Astrocyte (in vitro differentiated cells and primary cell): ENCODE measurements around the gene PPP4R2. TPM values are rescaled to one million over a fixed set of nuclear protein-coding genes. Genes with fewer than 3 reads are reported as not detected.

Experiments used
- DNase-seq: peaks from one replicate; pipeline ENCODE4 v3.0.0-alpha.2; 2010; ENCODE audit warnings: low read depth
- FAIRE-seq: peaks from 2 replicates; lab custom pipeline; 2011; peaks lifted over from hg19 to GRCh38; lab: Jason Lieb, UNC
- H2AFZ ChIP-seq: 2 replicates; pipeline ENCODE4 v1.6.0; 2012; ENCODE audit warnings: low read depth, low read length, inconsistent platforms
- H3K27ac ChIP-seq: 2 replicates; pipeline ENCODE4 v1.5.1; 2011; ENCODE audit warnings: low read depth, low read length, inconsistent platforms
- H3K27me3 ChIP-seq: 2 replicates; pipeline ENCODE4 v1.6.0; 2011; ENCODE audit warnings: low read length, inconsistent platforms; ENCODE audit not compliant: insufficient read depth
- H3K36me3 ChIP-seq: 2 replicates; pipeline ENCODE4 v1.5.1; 2011; ENCODE audit warnings: low read length, inconsistent platforms; ENCODE audit not compliant: insufficient read depth
- H3K4me1 ChIP-seq: 2 replicates; pipeline ENCODE4 v1.5.1; 2011; ENCODE audit warnings: low read length, inconsistent platforms; ENCODE audit not compliant: insufficient read depth
- H3K4me2 ChIP-seq: 2 replicates; pipeline ENCODE4 v1.6.0; 2012; ENCODE audit warnings: low read length, inconsistent platforms
- H3K4me3 ChIP-seq: 2 replicates; pipeline ENCODE4 v1.5.1; 2011; ENCODE audit warnings: low read depth, mild to moderate bottlenecking, low read length, inconsistent platforms; ENCODE audit not compliant: insufficient read depth
- H3K79me2 ChIP-seq: 2 replicates; pipeline ENCODE4 v1.6.0; 2012; ENCODE audit warnings: mild to moderate bottlenecking, low read length, inconsistent platforms; ENCODE audit not compliant: insufficient read depth
- H3K9ac ChIP-seq: 2 replicates; pipeline ENCODE4 v1.6.0; 2012; ENCODE audit warnings: mild to moderate bottlenecking, low read length, inconsistent platforms
- H3K9me3 ChIP-seq: 2 replicates; pipeline ENCODE4 v1.5.1; 2012; ENCODE audit warnings: low read depth, mild to moderate bottlenecking, low read length, inconsistent platforms; ENCODE audit not compliant: insufficient read depth
- H4K20me1 ChIP-seq: 2 replicates; pipeline ENCODE4 v1.6.0; 2012; ENCODE audit warnings: low read length, inconsistent platforms; ENCODE audit not compliant: insufficient read depth
- H3K27ac Mint-ChIP-seq: one replicate; pipeline ENCODE4 v1.8.0; 2021; ENCODE audit warnings: mild to moderate bottlenecking, mixed read lengths; ENCODE audit not compliant: unreplicated experiment
- H3K27me3 Mint-ChIP-seq: one replicate; pipeline ENCODE4 v1.8.0; 2021; ENCODE audit warnings: low read depth, mixed read lengths; ENCODE audit not compliant: unreplicated experiment
- H3K36me3 Mint-ChIP-seq: one replicate; pipeline ENCODE4 v1.8.0; 2021; ENCODE audit warnings: low read depth, mixed read lengths; ENCODE audit not compliant: unreplicated experiment
- H3K4me1 Mint-ChIP-seq: one replicate; pipeline ENCODE4 v1.8.0; 2021; ENCODE audit warnings: low read depth, mixed read lengths; ENCODE audit not compliant: unreplicated experiment
- H3K4me3 Mint-ChIP-seq: one replicate; pipeline ENCODE4 v1.8.0; 2021; ENCODE audit warnings: mild to moderate bottlenecking, moderate library complexity, mixed read lengths; ENCODE audit not compliant: unreplicated experiment
- H3K9me3 Mint-ChIP-seq: one replicate; pipeline ENCODE4 v1.8.0; 2021; ENCODE audit warnings: mild to moderate bottlenecking, mixed read lengths; ENCODE audit not compliant: unreplicated experiment
- CTCF ChIP-seq: IDR thresholded peaks from 2 replicates; pipeline ENCODE4 v1.5.1; 2011; ENCODE audit warnings: low read depth, mild to moderate bottlenecking, inconsistent platforms, low read length, moderate library complexity; ENCODE audit not compliant: insufficient read depth
- EZH2 ChIP-seq: IDR thresholded peaks from 2 replicates; pipeline ENCODE4 v1.6.1; 2012; ENCODE audit warnings: mild to moderate bottlenecking, low read length, inconsistent platforms; ENCODE audit not compliant: insufficient read depth
- total RNA-seq: library from RNA; stranded (reverse); gene quantifications from 2 replicates; pipeline ENCODE4 v1.2.1, GENCODE V29; 2021

The PPP4R2 gene
- total RNA-seq, 1 donor from 2014 or later, result 98.5 TPM

- no peaks in the 10 kb centered on the region for H3K9me3 Mint-ChIP-seq
- H3K9me3 ChIP-seq, result no peaks in the 10 kb centered on the region
- DNase-seq, result no peak
- no peaks in the 10 kb centered on the region for H3K36me3 Mint-ChIP-seq
- H3K9ac ChIP-seq, result no peak overlapping the region
- H3K27ac ChIP-seq, result no peak overlapping the region
- H3K4me2 ChIP-seq, result no peak overlapping the region
- H3K79me2 ChIP-seq, result no peaks in the 10 kb centered on the region
- H2AFZ ChIP-seq, result no peak overlapping the region
- TF ChIP-seq EZH2 (no peak), CTCF (no peak)
- H3K27me3 Mint-ChIP-seq, result peaks cover 11% of the 10 kb centered on the region
- H4K20me1 ChIP-seq, result no peaks in the 10 kb centered on the region
- H3K27me3 ChIP-seq, result no peaks in the 10 kb centered on the region
- H3K4me3 Mint-ChIP-seq, result no peak overlapping the region
- no peaks in the 10 kb centered on the region for H3K4me1 Mint-ChIP-seq
- H3K4me1 ChIP-seq, result no peaks in the 10 kb centered on the region
- no peak overlapping the region for H3K27ac Mint-ChIP-seq
- no peak overlapping the region for H3K4me3 ChIP-seq
- no peak for FAIRE-seq
- H3K36me3 ChIP-seq, result no peaks in the 10 kb centered on the region
Observed at GRCh38 chr3:73114711-73115110, 118.1 kb downstream of the PPP4R2 start.

GRCh38 chr3:73115806-73116205 is 119.2 kb downstream of the PPP4R2 start:
- no peak for FAIRE-seq
- H3K9me3 Mint-ChIP-seq, result no peaks in the 10 kb centered on the region

More at GRCh38 chr3:73115806-73116205, 119.2 kb downstream of the PPP4R2 start:
- Histone ChIP-seq H3K9ac (no peak overlapping the region), H3K4me1 (no peaks in the 10 kb centered on the region), H3K4me2 (no peak overlapping the region), H2AFZ (no peak overlapping the region), H3K27ac (no peak overlapping the region), H3K36me3 (no peaks in the 10 kb centered on the region), H3K9me3 (no peaks in the 10 kb centered on the region), H3K4me3 (no peak overlapping the region), H3K27me3 (no peaks in the 10 kb centered on the region), H3K79me2 (no peaks in the 10 kb centered on the region), H4K20me1 (no peaks in the 10 kb centered on the region)
- no peak overlapping the region for H3K4me3 Mint-ChIP-seq
- H3K36me3 Mint-ChIP-seq, result no peaks in the 10 kb centered on the region
- TF ChIP-seq CTCF, result no peak
- TF ChIP-seq EZH2, result no peak
- DNase-seq, result no peak
- peaks cover 3% of the 10 kb centered on the region for H3K27me3 Mint-ChIP-seq
- H3K4me1 Mint-ChIP-seq, result no peaks in the 10 kb centered on the region
- H3K27ac Mint-ChIP-seq, result no peak overlapping the region

Other genes starting within 250 kb of the PPP4R2 start
- gene SHQ1, start 148.4 kb upstream of the PPP4R2 start, total RNA-seq, result 28.0 and 28.4 TPM in 2 replicates
- gene GXYLT2, start 108.8 kb upstream of the PPP4R2 start, total RNA-seq, result 62.6 and 92.0 TPM in 2 replicates
- 3.1 TPM in 2 replicates for gene EBLN2, start 64.8 kb downstream of the PPP4R2 start, total RNA-seq